BLaER1 (cell line): ENCODE measurements around the gene ALDH6A1.
A peak's percentile ranks its signal among the peaks of the same experiment; 100 is the strongest.

Source experiments
- H3K27ac ChIP-seq: shearing (Covaris generic); formaldehyde crosslinking; 2 replicates; pipeline ENCODE4 v1.8.1; 2022
- H3K27me3 ChIP-seq: shearing (Covaris generic); formaldehyde crosslinking; 2 replicates; pipeline ENCODE4 v1.8.1; 2022
- H3K36me3 ChIP-seq: shearing (Covaris generic); formaldehyde crosslinking; 2 replicates; pipeline ENCODE4 v1.8.1; 2022
- H3K4me1 ChIP-seq: shearing (Covaris generic); formaldehyde crosslinking; 2 replicates; pipeline ENCODE4 v1.8.1; 2022
- H3K4me2 ChIP-seq: shearing (Covaris generic); formaldehyde crosslinking; 2 replicates; pipeline ENCODE4 v1.8.1; 2022
- H3K4me3 ChIP-seq: shearing (Covaris generic); formaldehyde crosslinking; 2 replicates; pipeline ENCODE4 v1.8.1; 2022
- H3K9ac ChIP-seq: shearing (Covaris generic); formaldehyde crosslinking; 2 replicates; pipeline ENCODE4 v1.8.1; 2022
- H3K9me3 ChIP-seq: shearing (Covaris generic); formaldehyde crosslinking; 2 replicates; pipeline ENCODE4 v1.8.1; 2022
- H4K20me1 ChIP-seq: shearing (Covaris generic); formaldehyde crosslinking; 2 replicates; pipeline ENCODE4 v1.8.1; 2022
- Cebpa-rat ChIP-seq: shearing (Covaris generic); IDR thresholded peaks from 2 replicates; pipeline ENCODE4 v1.8.1; 2022

ALDH6A1 gene

GRCh38 chr14:74085047-74085637, 889 bp upstream of the ALDH6A1 start:
- no peaks in the 10 kb centered on the region for H3K27me3 ChIP-seq
- peak overlapping the region; percentile 93 for H3K9ac ChIP-seq
- no peak for TF ChIP-seq Cebpa-rat
- no peaks in the 10 kb centered on the region for H3K36me3 ChIP-seq
- H3K4me2 ChIP-seq: peak overlapping the region; percentile 96
- no peaks in the 10 kb centered on the region for H4K20me1 ChIP-seq
- H3K9me3 ChIP-seq: no peaks in the 10 kb centered on the region
- H3K4me3 ChIP-seq: peak overlapping the region; percentile 87
- H3K4me1 ChIP-seq: peaks cover 29% of the 10 kb centered on the region
- peak overlapping the region; percentile 84 for H3K27ac ChIP-seq

DNA sequence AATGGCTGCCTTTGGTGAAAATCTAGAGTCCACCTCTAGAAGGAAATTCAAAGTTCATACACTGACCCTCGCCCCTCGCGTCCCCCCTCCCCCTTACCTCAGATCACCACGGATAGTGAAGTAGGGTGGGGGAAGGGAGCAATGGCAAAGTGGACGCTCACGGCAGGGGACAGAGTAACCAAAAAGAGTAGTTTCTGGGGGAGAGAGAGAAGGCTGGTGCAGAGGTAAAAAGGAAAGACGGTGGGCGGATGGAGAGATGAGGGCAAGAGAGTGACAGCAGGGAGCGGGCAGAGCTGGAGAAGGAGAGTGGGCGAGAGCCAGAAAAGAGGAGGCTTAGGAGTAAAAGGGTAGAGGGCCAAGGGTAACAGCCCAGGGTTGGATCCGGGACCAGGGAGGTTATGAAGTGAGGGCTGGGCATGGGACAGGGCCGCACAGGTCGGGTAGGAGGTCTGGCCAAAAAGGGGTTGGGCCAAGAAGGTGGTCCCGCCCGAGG, 423 bp downstream of the ALDH6A1 start:
- peak overlapping the region; percentile 87 for H3K4me3 ChIP-seq
- peak overlapping the region; percentile 99 for H3K4me2 ChIP-seq
- no peak for TF ChIP-seq Cebpa-rat
- H3K4me1 ChIP-seq: peaks cover 29% of the 10 kb centered on the region
- H3K9me3 ChIP-seq: no peaks in the 10 kb centered on the region
- H4K20me1 ChIP-seq: no peaks in the 10 kb centered on the region
- H3K27me3 ChIP-seq: no peaks in the 10 kb centered on the region
- peak overlapping the region; percentile 85 for H3K9ac ChIP-seq
- no peaks in the 10 kb centered on the region for H3K36me3 ChIP-seq
- peak overlapping the region; percentile 75 for H3K27ac ChIP-seq

DNA sequence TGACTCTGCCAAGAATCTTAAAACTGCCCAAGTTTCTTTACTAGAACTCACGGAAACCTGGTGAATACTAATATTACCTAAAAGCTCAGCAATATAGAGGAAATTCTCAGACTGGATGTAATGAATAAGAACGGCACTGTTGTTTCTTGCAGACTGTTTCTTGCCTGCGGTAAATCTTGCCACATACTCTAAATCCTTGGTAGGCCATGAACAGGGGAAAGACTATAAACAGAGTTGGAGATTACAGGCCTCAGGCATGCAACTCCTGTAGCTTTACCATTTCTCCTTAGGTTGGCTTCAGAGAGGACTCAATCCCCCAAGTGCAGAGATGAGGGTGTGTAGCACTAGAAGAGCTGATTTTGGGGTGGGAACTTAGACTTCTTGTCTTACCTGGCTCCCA, 1.1 kb downstream of the ALDH6A1 start:
- no peaks in the 10 kb centered on the region for H3K36me3 ChIP-seq
- H3K4me2 ChIP-seq: peak overlapping the region; percentile 99
- peaks cover 29% of the 10 kb centered on the region for H3K4me1 ChIP-seq
- H3K9ac ChIP-seq: peak overlapping the region; percentile 85
- H4K20me1 ChIP-seq: no peaks in the 10 kb centered on the region
- no peak for TF ChIP-seq Cebpa-rat
- peak overlapping the region; percentile 87; the same call in 1 of the 2 replicates for H3K4me3 ChIP-seq
- H3K27ac ChIP-seq: no peak overlapping the region
- no peaks in the 10 kb centered on the region for H3K27me3 ChIP-seq
- H3K9me3 ChIP-seq: no peaks in the 10 kb centered on the region

- Histone ChIP-seq H3K27ac (no peak overlapping the region), H4K20me1 (no peaks in the 10 kb centered on the region), H3K36me3 (no peaks in the 10 kb centered on the region), H3K4me1 (peaks cover 29% of the 10 kb centered on the region), H3K9me3 (no peaks in the 10 kb centered on the region), H3K4me2 (no peak overlapping the region), H3K4me3 (no peak overlapping the region), H3K9ac (no peak overlapping the region), H3K27me3 (no peaks in the 10 kb centered on the region)
- TF ChIP-seq Cebpa-rat: no peak
These were observed 2.8 kb downstream of the ALDH6A1 start for GRCh38 chr14:74081491-74081890.

GRCh38 chr14:74080820-74081460, 3.3 kb downstream of the ALDH6A1 start:
- Histone ChIP-seq H3K4me3 (no peak overlapping the region), H4K20me1 (no peaks in the 10 kb centered on the region), H3K27me3 (no peaks in the 10 kb centered on the region), H3K27ac (no peak overlapping the region), H3K9me3 (no peaks in the 10 kb centered on the region), H3K4me1 (peaks cover 23% of the 10 kb centered on the region), H3K36me3 (no peaks in the 10 kb centered on the region), H3K9ac (no peak overlapping the region), H3K4me2 (no peak overlapping the region)
- no peak for TF ChIP-seq Cebpa-rat

DNA sequence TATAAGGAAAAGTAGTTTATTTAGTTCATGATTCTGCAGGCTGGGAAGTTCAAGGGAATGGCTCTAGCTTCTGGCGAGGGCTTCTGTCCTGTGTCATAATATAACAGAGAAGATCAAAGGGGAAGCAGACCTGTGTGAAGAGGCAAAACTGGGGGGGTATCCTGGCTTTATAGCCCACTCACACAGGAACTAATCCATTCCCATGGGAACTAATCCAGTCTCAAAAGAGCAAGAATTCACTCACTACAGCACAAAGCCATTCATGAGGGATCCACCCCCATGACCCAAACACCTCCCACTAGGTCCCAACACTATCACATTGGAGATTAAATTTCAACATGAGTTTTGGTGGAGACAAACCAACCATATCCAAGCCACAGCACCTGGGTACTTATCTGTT, 6.9 kb downstream of the ALDH6A1 start:
- H3K27me3 ChIP-seq: no peaks in the 10 kb centered on the region
- H3K4me1 ChIP-seq: 0 out of 2 replicates have a peak, but pooled peaks cover under 1% of the 10 kb centered on the region
- H4K20me1 ChIP-seq: no peaks in the 10 kb centered on the region
- H3K9ac ChIP-seq: no peak overlapping the region
- no peak overlapping the region for H3K27ac ChIP-seq
- H3K9me3 ChIP-seq: no peaks in the 10 kb centered on the region
- H3K4me3 ChIP-seq: no peak overlapping the region
- peaks cover 17% of the 10 kb centered on the region for H3K36me3 ChIP-seq
- no peak overlapping the region for H3K4me2 ChIP-seq
- TF ChIP-seq Cebpa-rat: no peak

DNA sequence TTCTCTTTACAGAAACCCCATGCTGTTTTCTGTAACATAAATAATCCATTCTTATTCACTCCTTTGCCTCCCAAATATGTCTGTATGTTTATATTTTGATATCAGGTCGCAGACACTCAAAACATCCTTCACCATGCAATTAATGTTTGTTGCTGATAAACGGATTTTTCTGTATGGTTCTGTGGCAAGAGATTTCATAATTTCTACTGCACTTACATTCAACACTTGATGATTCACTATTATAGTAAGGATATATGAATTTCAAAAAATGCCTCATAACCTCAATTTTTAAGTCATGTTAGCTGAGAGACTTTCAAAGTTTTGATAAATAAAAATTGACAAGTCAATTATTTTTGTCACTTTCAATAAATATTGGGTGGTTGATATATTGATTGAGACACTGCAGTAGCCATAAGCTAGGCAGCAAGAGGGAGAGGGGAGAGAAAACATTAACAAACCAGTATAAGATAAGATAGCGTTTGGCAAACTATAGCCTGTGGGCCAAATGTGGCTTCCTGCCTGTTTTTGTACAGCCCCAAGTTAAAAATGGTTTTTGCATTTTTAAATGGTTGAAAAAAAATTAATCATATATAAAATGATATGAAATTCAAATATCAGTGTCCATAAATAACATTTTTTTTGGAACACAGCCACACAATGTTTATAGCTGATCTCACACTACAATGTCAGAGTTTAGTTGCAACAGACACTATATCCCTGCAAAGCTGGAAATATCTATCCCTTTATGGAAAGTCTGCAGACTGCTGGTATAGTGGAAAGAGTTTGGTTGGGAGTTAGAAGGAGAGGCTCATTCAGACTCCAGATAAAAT, 18.3 kb downstream of the ALDH6A1 start:
- Histone ChIP-seq H3K4me2 (no peak overlapping the region), H3K4me3 (no peak overlapping the region), H3K36me3 (peaks cover 81% of the 10 kb centered on the region), H4K20me1 (no peaks in the 10 kb centered on the region), H3K27me3 (no peaks in the 10 kb centered on the region), H3K9ac (no peak overlapping the region), H3K27ac (no peak overlapping the region), H3K9me3 (no peaks in the 10 kb centered on the region), H3K4me1 (no peaks in the 10 kb centered on the region)
- TF ChIP-seq Cebpa-rat: no peak

DNA sequence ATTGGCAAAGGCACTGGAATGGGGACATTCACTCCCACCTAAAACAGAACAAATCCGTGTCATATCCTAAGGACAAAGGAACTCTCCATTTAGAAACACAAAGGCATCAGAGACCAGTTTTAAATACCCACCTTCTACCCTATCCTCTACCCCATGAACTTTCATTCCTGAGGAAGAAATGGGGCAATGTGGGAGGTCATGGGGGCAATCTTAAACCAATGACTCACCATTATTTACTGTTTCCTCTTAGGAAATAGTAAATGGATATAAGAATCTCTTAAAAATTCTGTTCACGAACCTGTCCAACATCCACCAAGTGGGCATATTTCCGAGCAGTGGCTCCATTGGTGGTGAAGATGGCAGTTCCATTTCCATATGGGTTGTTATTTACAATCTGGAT, 19.4 kb downstream of the ALDH6A1 start:
- no peak overlapping the region for H3K27ac ChIP-seq
- no peaks in the 10 kb centered on the region for H4K20me1 ChIP-seq
- no peak for TF ChIP-seq Cebpa-rat
- H3K9me3 ChIP-seq: no peaks in the 10 kb centered on the region
- no peak overlapping the region for H3K4me3 ChIP-seq
- H3K4me2 ChIP-seq: no peak overlapping the region
- H3K27me3 ChIP-seq: no peaks in the 10 kb centered on the region
- H3K9ac ChIP-seq: no peak overlapping the region
- peaks cover 83% of the 10 kb centered on the region for H3K36me3 ChIP-seq
- H3K4me1 ChIP-seq: no peaks in the 10 kb centered on the region

- no peaks in the 10 kb centered on the region for H3K4me1 ChIP-seq
These were observed 19.8 kb downstream of the ALDH6A1 start for GRCh38 chr14:74064426-74064825.

GRCh38 chr14:74062809-74063150, 21.5 kb downstream of the ALDH6A1 start:
- Histone ChIP-seq H3K9me3 (no peaks in the 10 kb centered on the region), H3K9ac (no peak overlapping the region), H3K36me3 (peaks cover 77% of the 10 kb centered on the region), H3K27ac (no peak overlapping the region), H3K27me3 (no peaks in the 10 kb centered on the region), H4K20me1 (no peaks in the 10 kb centered on the region), H3K4me2 (no peak overlapping the region), H3K4me1 (no peaks in the 10 kb centered on the region), H3K4me3 (no peak overlapping the region)
- no peak for TF ChIP-seq Cebpa-rat

More at GRCh38 chr14:74064426-74064825, 19.8 kb downstream of the ALDH6A1 start:
- Histone ChIP-seq H3K4me3 (no peak overlapping the region), H3K27ac (no peak overlapping the region), H3K9ac (no peak overlapping the region), H4K20me1 (no peaks in the 10 kb centered on the region), H3K27me3 (no peaks in the 10 kb centered on the region), H3K4me2 (no peak overlapping the region), H3K9me3 (no peaks in the 10 kb centered on the region), H3K36me3 (peaks cover 87% of the 10 kb centered on the region)
- no peak for TF ChIP-seq Cebpa-rat
